HepG2 (cell line): ENCODE results near the gene ZNF367. TPM values are rescaled to one million over a fixed set of nuclear protein-coding genes. Genes with fewer than 3 reads are reported as not detected.
A peak's percentile ranks its signal among the peaks of the same experiment; 100 is the strongest.

Experiments used
- CBFB ChIP-seq: sonication (generic); formaldehyde crosslinking; IDR thresholded peaks from 2 replicates; pipeline ENCODE4 v1.4.0; 2020; ENCODE audit warnings: missing genetic modification reagents
- CREB1 ChIP-seq, 2 experiments: fragments of 450-650 bp in 1 of 2; IDR thresholded peaks; 2 replicates each; pipeline ENCODE4 v1.6.1; 2016 to 2017; ENCODE audit warnings: control low read depth in 1 of 2, mild to moderate bottlenecking in 1 of 2, missing compliant biosample characterization in 1 of 2, missing genetic modification characterization in 1 of 2
- FOSL1 ChIP-seq: sonication (generic); formaldehyde crosslinking; IDR thresholded peaks from 2 replicates; pipeline ENCODE4 v1.9.0; 2021; ENCODE audit warnings: missing genetic modification reagents, borderline replicate concordance
- HOMEZ ChIP-seq: IDR thresholded peaks from 2 replicates; pipeline ENCODE4 v1.6.1; 2016; ENCODE audit warnings: low read depth
- MTF1 ChIP-seq: sonication (generic); formaldehyde crosslinking; IDR thresholded peaks from 2 replicates; pipeline ENCODE4 v1.5.0; 2020; ENCODE audit warnings: missing genetic modification reagents
- PRDM4 ChIP-seq: sonication (generic); formaldehyde crosslinking; IDR thresholded peaks from 2 replicates; pipeline ENCODE4 v1.9.0; 2021; ENCODE audit warnings: missing genetic modification reagents, borderline replicate concordance
- SNAPC4 ChIP-seq: sonication (generic); formaldehyde crosslinking; IDR thresholded peaks from 2 replicates; pipeline ENCODE4 v1.4.0; 2020; ENCODE audit warnings: mild to moderate bottlenecking, missing genetic modification reagents
- TSC22D2 ChIP-seq: sonication (generic); formaldehyde crosslinking; IDR thresholded peaks from 2 replicates; pipeline ENCODE4 v1.5.1; 2020; ENCODE audit warnings: missing genetic modification reagents, mild to moderate bottlenecking, borderline replicate concordance
- YEATS2 ChIP-seq: sonication (generic); formaldehyde crosslinking; IDR thresholded peaks from 2 replicates; pipeline ENCODE4 v1.4.0; 2020; ENCODE audit warnings: missing genetic modification reagents, borderline replicate concordance
- ZBTB38 ChIP-seq: sonication (generic); formaldehyde crosslinking; IDR thresholded peaks from 2 replicates; pipeline ENCODE4 v1.5.1; 2020; ENCODE audit warnings: mild to moderate bottlenecking, missing genetic modification reagents
- ZFX ChIP-seq: sonication (generic); formaldehyde crosslinking; IDR thresholded peaks from 2 replicates; pipeline ENCODE4 v1.4.0; 2020; ENCODE audit warnings: mild to moderate bottlenecking, low read depth, missing genetic modification reagents, moderate library complexity
- ZNF275 ChIP-seq: sonication (generic); formaldehyde crosslinking; IDR thresholded peaks from 2 replicates; pipeline ENCODE4 v1.8.0; 2022; ENCODE audit warnings: missing genetic modification reagents, mild to moderate bottlenecking, inconsistent platforms, borderline replicate concordance
- ZNF446 ChIP-seq: sonication (generic); formaldehyde crosslinking; IDR thresholded peaks from 2 replicates; pipeline ENCODE4 v1.5.0; 2020; ENCODE audit warnings: mild to moderate bottlenecking, missing genetic modification reagents
- ZNF639 ChIP-seq: conservative IDR thresholded peaks from 2 replicates; pipeline ENCODE4 v1.6.1; 2018; ENCODE audit warnings: missing genetic modification reagents
- ZSCAN31 ChIP-seq: sonication (generic); formaldehyde crosslinking; IDR thresholded peaks from 2 replicates; pipeline ENCODE4 v1.5.0; 2020; ENCODE audit warnings: low read depth, mild to moderate bottlenecking, missing genetic modification reagents
- polyA plus RNA-seq, 8 experiments: library from polyadenylated mRNA; depleted of rRNA in 3 of 8; stranded (reverse) in 7 of 8; unstranded in 1 of 8; fragments of >200 nt; fragmentation: Illumina TruSeq in 4 of 8; extraction: Trizol in 4 of 8; gene quantifications; 2 replicates each; pipeline versions ENCODE4 v1.2.1 to v1.2.3, GENCODE V29; 2011 to 2016; ENCODE audit warnings: low read depth in 4 of 8, missing spikeins in 1 of 8, mixed read lengths in 1 of 8; ENCODE audit not compliant: insufficient read depth in 1 of 8
- total RNA-seq, 5 experiments: library from RNA; depleted of rRNA; stranded (reverse); fragments of >200 nt; fragmentation: Illumina TruSeq; extraction: Trizol; gene quantifications; 2 replicates each; pipeline ENCODE4 v1.2.3, GENCODE V29; 2016; ENCODE audit warnings: low read depth in 1 of 5

ZNF367 gene
- total and polyA plus RNA-seq, 2 of the 13 experiments (the other 11 are each of a cell fraction or from before 2014, with no cell fraction given), result 2.9 to 7.7 TPM

GRCh38 chr9:96408409-96409280 is 9.5 kb downstream of the ZNF367 start (continued):
- TF ChIP-seq SNAPC4 (CRISPR knock-in tag) (no peak), ZBTB38 (peak; percentile 30; the same call in 1 of the 2 replicates), YEATS2 (CRISPR knock-in tag) (no peak; the same call in 1 of the 2 replicates), ZFX (no peak), CREB1 (IDR thresholded peaks at IDR 0.05) (peak; percentile 22; the same call in 1 of the 2 replicates), CREB1 (CRISPR knock-in tag; IDR thresholded peaks at IDR 0.05) (peak; percentile 76), TSC22D2 (CRISPR knock-in tag) (no peak), HOMEZ (CRISPR knock-in tag) (peak; percentile 99), ZNF275 (no peak), ZNF446 (no peak), ZSCAN31 (CRISPR knock-in tag) (peak; percentile 66), PRDM4 (CRISPR knock-in tag) (no peak), ZNF639 (0 out of 2 replicates have a peak, but pooled peaks have one; percentile 21), CBFB (CRISPR knock-in tag) (no peak), FOSL1 (CRISPR knock-in tag) (no peak), MTF1 (CRISPR knock-in tag) (no peak)
